ENCODE results near the gene PWWP2B. TPM values are rescaled to one million over a fixed set of nuclear protein-coding genes. Genes with fewer than 3 reads are reported as not detected.

The PWWP2B gene
- total and polyA plus RNA-seq, 2 of the 8 experiments (the other 6 are each of a cell fraction or from before 2014, with no cell fraction given) = 5.3 to 10.8 TPM

- Histone ChIP-seq H3K4me1 (replicated peaks in 1 of 4; ENCODE audit: control insufficient read depth in 3 of 4, insufficient read depth in 4 of 4, low read length in 3 of 4) (peaks cover 0 to 25% (median 20%) of the 10 kb centered on the region in 4 experiments; a peak in 6 of 7 replicates), H3K79me1 (ENCODE audit: low read depth, low read length) (no peaks in the 10 kb centered on the region), H3K4me2 (ENCODE audit: insufficient read depth in 1 of 2, low read depth in 2 of 2, low read length in 2 of 2) (no peak overlapping the region), H2BK15ac (ENCODE audit: low read length) (no peak overlapping the region), H3K23me2 (ENCODE audit: low read depth, low read length) (peaks cover 10% of the 10 kb centered on the region), H4K8ac (ENCODE audit: extremely low read depth, insufficient read depth, low read length) (no peak overlapping the region), H3K27me3 (replicated peaks in 1 of 4; ENCODE audit: control insufficient read depth in 3 of 4, extremely low read depth in 1 of 4, insufficient read depth in 3 of 4, low read length in 3 of 4) (peaks cover 0 to 10% (median 2%) of the 10 kb centered on the region in 4 experiments; a peak in 4 of 7 replicates), H3K18ac (ENCODE audit: extremely low read depth, low read length) (peak overlapping the region; percentile 19; the same call in 1 of the 2 replicates), H3K23ac (ENCODE audit: insufficient read length) (no peak overlapping the region), H3K4ac (replicated peaks; ENCODE audit: insufficient read length, low read depth, low read length) (no peak overlapping the region), H3K36me3 (ENCODE audit: control insufficient read depth in 2 of 4, insufficient read depth in 4 of 4, low read length in 3 of 4) (no peaks in the 10 kb centered on the region), H2AFZ (ENCODE audit: low read length) (no peak overlapping the region), H3K79me2 (ENCODE audit: control insufficient read depth in 1 of 2, insufficient read depth in 2 of 2, low read length in 2 of 2) (no peaks in the 10 kb centered on the region), H3K14ac (ENCODE audit: insufficient read length) (no peak overlapping the region), H3K27ac (ENCODE audit: low read depth, low read length) (no peak overlapping the region), H2AK5ac (ENCODE audit: low read depth, low read length) (peak overlapping the region; percentile 15; the same call in 1 of the 2 replicates), H2BK120ac (replicated peaks; ENCODE audit: low read depth, low read length) (no peak overlapping the region), H3K56ac (replicated peaks; ENCODE audit: insufficient read length, low read depth, low read length) (no peak overlapping the region), H4K5ac (ENCODE audit: insufficient read length, low read depth, low read length) (no peak overlapping the region), H3K4me3 (ENCODE audit: extremely low read depth in 1 of 4, insufficient read depth in 2 of 4, low read depth in 3 of 4, low read length in 4 of 4) (no peak overlapping the region), H2BK20ac (ENCODE audit: low read length) (no peak overlapping the region), H4K91ac (replicated peaks; ENCODE audit: insufficient read length, low read length) (no peak overlapping the region), H2BK5ac (ENCODE audit: low read depth, low read length) (no peak overlapping the region), H3K9me3 (ENCODE audit: insufficient read depth in 2 of 2, low read depth in 1 of 2, low read length in 1 of 2) (no peaks in the 10 kb centered on the region), H4K20me1 (replicated peaks in 1 of 2; ENCODE audit: control insufficient read depth in 1 of 2, insufficient read depth in 2 of 2, low read length in 2 of 2) (peaks cover 0 to 7% of the 10 kb centered on the region in 2 experiments), H2BK12ac (ENCODE audit: low read depth, low read length) (no peak overlapping the region), H3K9ac (replicated peaks in 1 of 4; ENCODE audit: extremely low read depth in 1 of 4, low read depth in 3 of 4, low read length in 3 of 4) (no peak overlapping the region)
- TF ChIP-seq BRCA1 (IDR thresholded peaks at IDR 0.05; ENCODE audit: low read depth, low read length) (no peak), POU5F1 (IDR thresholded peaks at IDR 0.05; ENCODE audit: low read depth, low read length) (no peak), PHF8 (conservative IDR thresholded peaks at IDR 0.05; ENCODE audit: low read depth, low read length) (no peak)
- ChIA-PET POLR2A (ENCODE audit: partially characterized antibody) (interaction anchor here (1.1 to 1.6 kb wide), 2 partner anchors 17 to 56 kb away, joined by 3 to 6 read pairs; no protein-coding TSS in a partner anchor), CTCF (ENCODE audit: partially characterized antibody) (interaction anchor here (0.7 to 2.9 kb wide), 5 partner anchors 27 to 184 kb away, joined by 3 to 7 read pairs (median 4); no protein-coding TSS in a partner anchor)
- DNase-seq (ENCODE audit: low read depth in 1 of 2, low spot score in 2 of 2) = no peak
- 85% methylated on average over 9 of the region's 9 CpGs; no CpG with 5 or more reads in 1 of the 2 experiments for WGBS, 2 experiments (ENCODE audit: extremely low coverage in 1 of 2, insufficient coverage in 1 of 2, insufficient read length in 1 of 2, insufficient replicate concordance in 2 of 2, low coverage in 1 of 2, low lambda C conversion rate in 2 of 2, missing lambda C conversion rate in 1 of 2)
- no peak for FAIRE-seq
Observed at GRCh38 chr10:132393695-132394181, 3.3 kb upstream of the PWWP2B start.

Data from H1 (cell line).